HG03342 (cell line): ENCODE measurements around the gene IRF4.
A peak's percentile ranks its signal among the peaks of the same experiment; 100 is the strongest.
"Not testable (repeated sequence)": the region's sequence is repeated elsewhere in the genome, so short reads cannot be mapped to it uniquely, and the experiment has no call there.

Experiments used
- ATAC-seq: cut with Tn5 transposase; IDR thresholded peaks from one replicate; pipeline ENCODE4 v1.9.1; 2021; ENCODE audit warnings: mild to moderate bottlenecking, moderate library complexity; ENCODE audit not compliant: unreplicated experiment

Gene IRF4

DNA sequence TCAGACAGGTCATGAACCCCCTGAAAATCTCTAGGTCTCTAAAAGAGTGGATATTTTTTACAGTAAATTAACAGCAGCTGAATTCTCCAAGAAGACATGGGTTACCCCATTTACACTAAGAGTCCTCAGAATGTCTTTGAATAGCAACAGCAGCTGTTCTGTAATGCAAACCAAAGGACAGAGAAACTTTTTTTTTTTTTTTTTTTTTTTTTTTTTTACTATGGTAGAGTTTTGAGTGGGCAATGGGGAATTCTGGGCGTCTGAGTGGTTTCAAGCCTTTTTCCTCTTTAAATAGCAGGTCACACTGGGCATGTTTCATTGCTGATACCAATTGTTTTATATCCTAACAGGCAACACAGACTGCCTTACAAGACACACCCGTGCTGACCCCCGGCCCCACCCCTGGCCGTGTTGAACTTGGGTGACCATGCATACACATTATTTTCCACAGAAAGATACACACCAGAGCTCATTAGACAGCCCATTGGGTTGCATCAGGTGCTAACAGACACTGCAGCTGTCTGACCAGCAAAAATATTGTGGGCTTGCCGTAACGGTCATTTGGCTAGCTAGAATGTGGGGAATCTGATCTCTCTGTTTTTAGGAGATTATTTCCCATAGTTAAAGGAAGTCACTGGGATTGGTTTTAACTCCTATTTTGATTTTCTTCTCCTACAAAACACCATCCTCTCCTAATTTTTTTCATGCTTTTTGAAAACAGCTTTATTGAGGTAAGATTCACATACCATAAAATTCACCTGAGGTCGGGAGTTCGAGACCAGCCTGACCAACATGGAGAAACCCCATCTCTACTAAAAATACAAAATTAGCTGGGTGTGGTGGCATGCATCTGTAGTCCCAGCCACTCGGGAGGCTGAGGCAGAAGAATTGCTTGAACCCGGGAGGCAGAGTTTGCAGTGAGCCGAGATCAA is 26.7 kb upstream of the IRF4 start:
- no peak for ATAC-seq

GRCh38 chr6:365835-366234 is 25.7 kb upstream of the IRF4 start:
- ATAC-seq: no peak

- no peak for ATAC-seq
Observed at GRCh38 chr6:366389-367297, 24.9 kb upstream of the IRF4 start.

DNA sequence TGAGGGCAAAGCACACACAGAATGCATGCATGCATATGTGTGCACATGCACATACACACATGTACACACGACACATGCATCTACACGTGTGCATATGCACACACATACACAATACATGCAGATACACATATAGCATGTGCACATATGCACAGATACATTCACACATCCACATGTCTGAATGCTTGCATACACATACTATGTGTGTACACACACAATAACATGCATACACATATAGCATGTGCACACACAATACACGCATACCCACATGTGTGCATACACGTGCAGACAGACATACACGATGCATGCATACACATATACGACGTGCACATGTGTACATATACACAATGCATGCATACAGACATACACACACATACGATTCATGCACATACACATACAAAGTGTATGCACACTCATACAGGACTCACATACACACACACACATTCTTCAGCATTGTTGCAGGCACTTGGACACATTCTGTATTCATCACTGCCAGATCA is 24.2 kb upstream of the IRF4 start:
- no peak for ATAC-seq

GRCh38 chr6:367891-368630 is 23.5 kb upstream of the IRF4 start:
- no peak for ATAC-seq

DNA sequence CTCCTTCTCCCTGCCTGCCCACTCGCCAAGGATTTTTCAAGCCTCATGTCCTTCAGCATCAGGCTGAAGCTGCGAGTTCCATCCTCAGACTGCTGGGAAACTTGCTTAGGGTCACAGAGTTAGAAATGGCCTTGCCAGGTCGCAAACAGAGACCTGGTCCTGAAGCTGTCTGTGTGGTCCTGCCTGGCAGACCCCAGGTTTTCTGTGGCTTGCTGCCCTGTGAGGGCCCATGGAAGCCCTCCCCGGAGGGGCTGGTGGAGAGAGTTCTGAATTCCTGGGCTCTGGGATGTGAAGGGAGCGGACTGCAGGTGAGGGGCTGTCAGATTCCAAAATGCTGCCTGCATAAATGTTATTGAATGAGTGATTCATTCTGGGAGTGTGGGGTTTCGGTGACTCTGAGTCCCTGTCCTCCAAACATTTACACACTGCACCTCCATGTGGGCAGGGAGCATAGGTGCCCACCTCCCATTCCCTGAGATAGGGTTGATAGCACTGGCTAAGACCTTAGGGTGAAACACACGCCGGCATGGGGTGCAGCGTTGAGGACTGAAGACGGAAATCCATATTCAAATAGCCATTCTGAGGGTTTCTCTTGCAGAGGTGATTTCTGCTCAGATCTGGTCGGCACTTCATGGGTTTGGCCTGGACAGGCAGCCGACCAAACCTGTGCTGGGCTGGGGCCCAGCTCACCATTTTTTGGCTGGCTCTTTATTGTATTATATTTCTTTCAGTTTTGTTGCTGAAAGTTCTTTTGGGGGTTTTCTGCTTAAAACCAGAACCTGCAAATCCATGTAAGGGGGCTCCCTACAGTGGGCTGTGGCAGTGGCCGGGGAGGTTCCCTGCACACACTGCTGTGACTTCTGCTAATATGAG is 21.8 kb upstream of the IRF4 start:
- no peak for ATAC-seq

- ATAC-seq: no peak
Observed at GRCh38 chr6:370555-370954, 21.0 kb upstream of the IRF4 start.

DNA sequence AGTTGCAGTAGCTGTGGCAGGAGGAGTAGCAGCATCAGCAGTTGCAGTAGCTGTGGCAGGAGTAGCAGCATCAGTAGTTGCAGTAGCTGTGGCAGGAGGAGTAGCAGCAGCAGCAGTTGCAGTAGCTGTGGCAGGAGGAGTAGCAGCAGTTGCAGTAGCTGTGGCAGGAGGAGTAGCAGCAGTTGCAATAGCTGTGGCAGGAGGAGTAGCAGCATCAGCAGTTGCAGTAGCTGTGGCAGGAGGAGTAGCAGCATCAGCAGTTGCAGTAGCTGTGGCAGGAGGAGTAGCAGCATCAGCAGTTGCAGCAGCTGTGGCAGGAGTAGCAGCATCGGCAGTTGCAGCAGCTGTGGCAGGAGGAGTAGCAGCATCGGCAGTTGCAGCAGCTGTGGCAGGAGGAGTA is 19.7 kb upstream of the IRF4 start:
- ATAC-seq: not testable (repeated sequence)

DNA sequence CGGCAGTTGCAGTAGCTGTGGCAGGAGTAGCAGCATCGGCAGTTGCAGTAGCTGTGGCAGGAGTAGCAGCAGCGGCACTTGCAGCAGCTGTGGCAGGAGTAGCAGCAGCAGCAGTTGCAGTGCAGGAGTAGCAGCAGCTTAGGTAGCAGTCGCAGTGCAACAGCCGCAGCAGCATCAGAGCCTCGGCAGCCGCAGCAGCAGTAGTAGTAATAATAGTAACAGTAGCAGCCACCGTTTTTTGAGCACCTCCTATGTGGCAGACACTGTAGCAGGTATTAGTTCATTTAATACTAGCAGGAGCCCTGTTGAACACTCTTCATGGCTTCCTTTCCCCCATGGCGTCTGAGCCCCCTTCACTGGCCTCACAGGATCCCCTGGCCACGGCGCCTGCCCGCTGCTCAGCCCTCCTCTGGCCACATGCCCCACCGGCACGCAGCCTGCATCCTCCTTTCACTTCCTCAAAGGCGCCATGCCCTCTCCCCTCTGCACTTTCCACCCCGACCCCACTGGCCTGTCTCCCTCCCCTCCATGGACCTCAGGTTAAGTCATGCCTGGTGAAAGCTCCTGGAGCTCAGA is 19.1 kb upstream of the IRF4 start:
- ATAC-seq: peak; percentile 53

GRCh38 chr6:373031-373430 is 18.5 kb upstream of the IRF4 start:
- ATAC-seq: no peak

DNA sequence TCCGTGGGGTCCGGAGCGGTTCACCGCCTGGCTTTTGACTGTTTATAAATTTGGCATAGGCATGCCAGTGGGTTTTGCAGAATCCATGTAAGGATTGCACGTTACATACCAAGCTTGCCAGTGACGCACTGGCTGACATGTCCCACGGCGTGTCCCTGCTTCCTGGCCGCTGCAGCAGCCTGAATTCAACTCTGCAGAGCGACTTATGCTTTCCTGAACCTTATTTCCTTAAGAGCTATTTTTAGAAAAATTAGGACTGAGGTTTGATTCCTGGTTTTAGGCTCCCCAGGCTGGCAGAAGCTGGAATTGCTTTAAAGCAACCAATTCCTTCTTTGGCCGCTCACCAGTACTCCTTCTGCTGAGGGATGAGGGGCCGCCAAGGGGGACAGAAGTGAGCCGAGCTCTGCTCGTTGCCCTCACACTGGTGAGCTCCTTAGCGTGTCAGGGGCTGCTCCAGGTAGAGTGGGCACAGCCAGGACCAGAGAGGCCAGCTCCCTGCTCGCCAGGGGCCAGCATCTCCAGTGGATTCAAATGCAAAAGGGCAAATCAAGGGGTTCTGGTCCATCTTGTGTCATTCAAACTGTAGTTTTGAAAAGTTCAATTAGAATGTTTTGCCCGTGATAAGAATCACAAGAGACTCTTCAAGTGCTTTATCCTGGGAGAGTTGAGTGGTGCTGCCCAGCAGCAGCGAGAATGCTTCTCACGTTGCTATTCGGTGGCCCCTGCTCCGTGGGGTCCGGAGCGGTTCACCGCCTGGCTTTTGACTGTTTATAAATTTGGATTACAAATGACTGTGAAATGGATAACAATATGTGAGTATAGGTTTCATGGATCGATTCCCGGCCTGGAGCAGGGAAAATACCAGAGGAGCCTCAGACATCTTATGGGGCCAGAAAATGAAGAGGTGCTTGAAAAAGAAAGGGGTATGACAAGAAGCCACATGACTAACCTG is 17.5 kb upstream of the IRF4 start:
- ATAC-seq: no peak

- ATAC-seq: no peak
Observed at GRCh38 chr6:374956-375355, 16.6 kb upstream of the IRF4 start.

- ATAC-seq: no peak
Observed at GRCh38 chr6:376827-377640, 14.5 kb upstream of the IRF4 start.

DNA sequence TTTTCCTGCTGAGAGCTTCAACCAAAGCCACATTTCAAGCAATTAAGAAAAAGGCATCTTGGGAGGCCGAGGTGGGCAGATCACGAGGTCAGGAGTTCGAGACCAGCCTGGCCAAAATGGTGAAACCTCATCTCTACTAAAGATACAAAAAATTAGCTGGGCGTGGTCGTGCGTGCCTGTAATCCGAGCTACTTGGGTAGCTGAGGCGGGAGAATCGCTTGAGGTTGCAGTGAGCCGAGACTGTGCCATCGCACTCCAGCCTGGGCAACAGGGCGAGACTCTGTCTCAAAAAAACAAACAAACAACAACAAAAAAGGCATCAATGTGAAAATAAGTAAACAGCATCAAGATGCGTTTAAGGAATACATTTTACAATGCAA is 13.9 kb upstream of the IRF4 start:
- ATAC-seq: not testable (repeated sequence)

DNA sequence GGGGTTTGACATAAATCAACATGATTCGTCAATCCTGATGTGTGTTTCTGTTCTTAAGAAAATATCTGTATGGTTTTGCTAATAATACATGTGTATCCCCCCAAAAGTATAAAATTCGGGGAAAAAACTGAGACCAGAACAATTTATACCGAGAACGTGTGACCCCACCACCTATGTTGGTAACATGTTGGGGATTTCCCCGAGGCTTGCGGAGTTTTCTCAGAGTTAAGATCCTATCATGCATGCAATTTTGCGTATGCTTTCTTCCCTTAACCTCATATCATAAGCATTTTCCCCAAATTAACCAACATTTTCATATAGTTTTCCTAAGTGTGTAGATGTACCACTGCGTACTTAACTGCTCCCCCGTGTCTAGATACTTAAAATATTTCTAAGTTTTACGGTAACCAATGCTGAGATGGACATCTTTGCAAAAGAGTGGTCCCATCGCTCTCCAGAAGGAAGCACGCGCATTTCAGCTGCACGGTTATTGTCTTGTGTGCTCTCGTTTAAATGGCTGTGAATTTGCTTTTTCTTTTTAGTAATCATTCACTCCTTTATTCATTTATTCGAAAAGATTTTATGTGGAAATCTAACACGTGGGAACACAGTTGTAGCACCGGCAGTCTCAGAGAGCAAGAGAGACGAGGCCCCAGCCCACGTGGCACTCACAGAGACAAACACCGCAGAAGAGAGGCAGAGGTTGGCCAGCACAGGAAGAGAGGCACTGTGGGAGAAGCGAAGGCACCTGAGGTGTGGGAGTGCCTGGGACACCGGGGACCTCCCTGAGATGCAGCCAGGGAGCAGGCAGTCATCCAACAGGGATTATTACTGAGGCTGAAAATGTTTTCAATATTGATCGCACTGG is 13.2 kb upstream of the IRF4 start:
- ATAC-seq: no peak

GRCh38 chr6:378958-379409 is 12.6 kb upstream of the IRF4 start:
- ATAC-seq: no peak
